Calu3 (cell line): ENCODE data around the gene SLIT3. TPM values are rescaled to one million over a fixed set of nuclear protein-coding genes. Genes with fewer than 3 reads are reported as not detected.

Source experiments
- BruUV-seq: library from RNA; stranded (reverse); fragments of 400-500 nt; replicated peaks from 2 replicates; lab custom pipeline; 2021; lab: Mats Ljungman, UMichigan
- CTCF ChIA-PET: fragments of 300-600 bp; sonication (Branson Sonifier 250); formaldehyde crosslinking; loops from one replicate; lab custom pipeline; 2022; ENCODE audit warnings: antibody characterized with exemption; lab: Charles Lee
- DNase-seq: peaks from one replicate; pipeline ENCODE4 v3.0.0; 2022
- H3K27ac Mint-ChIP-seq: one replicate; pipeline ENCODE4 v1.8.0; 2022; ENCODE audit warnings: mixed read lengths; ENCODE audit not compliant: unreplicated experiment
- H3K27me3 Mint-ChIP-seq: one replicate; pipeline ENCODE4 v1.8.0; 2022; ENCODE audit warnings: mixed read lengths; ENCODE audit not compliant: unreplicated experiment
- H3K36me3 Mint-ChIP-seq: one replicate; pipeline ENCODE4 v1.8.0; 2022; ENCODE audit warnings: mild to moderate bottlenecking, moderate library complexity, mixed read lengths; ENCODE audit not compliant: insufficient read depth, unreplicated experiment
- H3K4me1 Mint-ChIP-seq: one replicate; pipeline ENCODE4 v1.8.0; 2022; ENCODE audit warnings: mild to moderate bottlenecking, low read depth, mixed read lengths; ENCODE audit not compliant: unreplicated experiment
- H3K4me3 Mint-ChIP-seq: one replicate; pipeline ENCODE4 v1.8.0; 2022; ENCODE audit warnings: mild to moderate bottlenecking, low read depth, moderate library complexity, mixed read lengths; ENCODE audit not compliant: unreplicated experiment
- H3K9me3 Mint-ChIP-seq: one replicate; pipeline ENCODE4 v1.8.0; 2022; ENCODE audit warnings: low read depth, mixed read lengths; ENCODE audit not compliant: unreplicated experiment
- CTCF ChIP-seq: fragments of 200-600 bp; IDR thresholded peaks from one replicate; pipeline ENCODE4 v1.8.0; 2022; ENCODE audit warnings: antibody characterized with exemption; ENCODE audit not compliant: unreplicated experiment
- intact Hi-C: fragments of 100-400 bp; cut with micrococcal nuclease; formaldehyde crosslinking; loops from one replicate; pipeline ENCODE4 v1.10.0; 2022; ENCODE audit not compliant: unreplicated experiment
- total RNA-seq: library from RNA; stranded (reverse); gene quantifications from 2 replicates; pipeline ENCODE4 v1.2.3, GENCODE V29; 2022

The SLIT3 gene
- total RNA-seq, 1 experiment from 2014 or later = not detected

DNA sequence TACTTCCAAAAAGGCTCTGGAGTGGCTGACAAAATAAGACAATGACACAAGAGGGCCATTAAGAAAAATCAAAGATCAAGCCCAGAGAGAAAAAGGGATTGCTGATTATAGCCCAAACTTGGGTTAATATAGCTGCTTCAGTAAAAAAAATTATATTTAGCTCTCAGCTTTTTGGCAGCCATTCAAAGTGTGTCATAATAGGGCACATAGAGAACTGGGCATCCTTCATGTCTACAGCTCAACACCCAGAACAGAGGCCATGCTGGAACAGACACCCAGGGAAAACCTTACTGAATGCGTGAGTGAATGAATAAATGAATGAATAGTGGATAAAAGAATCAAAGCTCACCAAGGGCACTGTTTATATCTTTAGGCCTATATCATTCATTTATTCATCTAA, 110.1 kb downstream of the SLIT3 start:
- TF ChIP-seq CTCF = no peak
- no peak for DNase-seq
- H3K4me1 Mint-ChIP-seq = no peaks in the 10 kb centered on the region
- H3K9me3 Mint-ChIP-seq = peaks cover 8% of the 10 kb centered on the region
- peaks cover 12% of the 10 kb centered on the region for H3K27me3 Mint-ChIP-seq
- CTCF ChIA-PET = interaction anchor here (0.6 kb wide), 1 partner anchor 393 kb away, joined by 3 read pairs; the partner anchor contains the start of gene SPDL1
- H3K36me3 Mint-ChIP-seq = no peaks in the 10 kb centered on the region
- intact Hi-C loops = no loop called here
- no peak overlapping the region for H3K27ac Mint-ChIP-seq
- no peak overlapping the region for H3K4me3 Mint-ChIP-seq
- BruUV-seq = no TSS peak

GRCh38 chr5:169185626-169186025, 115.3 kb downstream of the SLIT3 start:
- Mint-ChIP-seq H3K4me1 (no peaks in the 10 kb centered on the region), H3K27me3 (peaks cover 12% of the 10 kb centered on the region), H3K27ac (no peak overlapping the region), H3K4me3 (no peak overlapping the region), H3K36me3 (no peaks in the 10 kb centered on the region), H3K9me3 (peaks cover 5% of the 10 kb centered on the region)
- BruUV-seq = no TSS peak
- DNase-seq = no peak
- TF ChIP-seq CTCF = no peak
- CTCF ChIA-PET = interaction anchor here (0.8 kb wide), 1 partner anchor 39 kb away, joined by 3 read pairs; no protein-coding TSS in a partner anchor
- intact Hi-C loops = no loop called here

GRCh38 chr5:169183576-169183975, 117.4 kb downstream of the SLIT3 start:
- no peak for TF ChIP-seq CTCF
- intact Hi-C loops = no loop called here
- Mint-ChIP-seq H3K36me3 (no peaks in the 10 kb centered on the region), H3K27ac (no peak overlapping the region), H3K9me3 (peaks cover 2% of the 10 kb centered on the region), H3K4me3 (no peak overlapping the region), H3K27me3 (peaks cover 4% of the 10 kb centered on the region), H3K4me1 (no peaks in the 10 kb centered on the region)
- no TSS peak for BruUV-seq
- no peak for DNase-seq
- CTCF ChIA-PET = no interaction called here

DNA sequence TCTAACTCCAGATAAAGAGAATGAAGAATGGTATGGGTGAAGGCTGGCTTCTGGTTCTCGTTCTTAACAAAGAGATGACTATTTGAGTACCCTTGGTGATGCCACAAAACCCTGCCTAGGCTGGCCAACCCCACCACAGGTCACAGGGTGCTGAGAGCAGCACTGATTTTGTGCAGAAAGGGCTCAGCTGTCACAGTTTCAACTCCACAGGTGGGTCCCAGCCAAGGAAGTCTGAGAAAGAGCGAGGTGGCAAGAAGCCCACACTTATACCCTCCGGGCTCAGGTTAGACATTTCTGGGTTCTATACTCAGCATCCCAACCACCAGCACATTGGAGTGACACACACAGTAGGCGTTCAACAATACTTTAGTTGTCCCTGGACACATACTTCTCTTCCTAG, 118.1 kb downstream of the SLIT3 start:
- Mint-ChIP-seq H3K9me3 (peaks cover 2% of the 10 kb centered on the region), H3K27ac (no peak overlapping the region), H3K4me1 (no peaks in the 10 kb centered on the region), H3K4me3 (no peak overlapping the region), H3K27me3 (no peaks in the 10 kb centered on the region), H3K36me3 (no peaks in the 10 kb centered on the region)
- BruUV-seq = no TSS peak
- DNase-seq = no peak
- intact Hi-C loops = no loop called here
- CTCF ChIA-PET = no interaction called here
- no peak for TF ChIP-seq CTCF
